ENCODE results near the gene MARCHF3.

The MARCHF3 gene

DNA sequence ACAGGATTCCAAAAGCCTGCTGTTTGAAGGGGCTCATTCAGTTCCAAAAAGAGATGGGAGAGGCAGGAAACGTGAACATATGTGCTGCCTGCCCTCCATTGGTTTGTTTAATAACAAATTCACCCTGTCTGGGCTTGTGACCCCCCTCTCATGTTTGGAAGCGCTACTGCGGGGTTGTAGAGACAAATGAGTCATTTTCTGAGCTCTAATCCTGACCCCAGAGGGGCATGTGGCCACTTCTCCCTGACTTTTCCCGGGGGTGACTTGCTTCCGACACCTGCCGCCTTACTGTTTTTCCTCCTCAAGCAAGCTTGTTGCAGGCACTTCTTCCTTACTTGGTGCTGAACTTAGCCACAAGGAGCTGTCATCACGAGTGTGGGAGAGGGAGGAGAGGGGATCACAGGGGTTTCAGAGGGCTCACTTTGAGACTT, 177.5 kb downstream of the MARCHF3 start:
- in situ Hi-C loops (cut with HindIII; ENCODE audit: low sequenced_read_pairs): no loop called here
- H3K4me3 ChIP-seq (ENCODE audit: low read depth, low read length): no peak overlapping the region
- DNase-seq (ENCODE audit: low read depth): no peak
- TF ChIP-seq, protein P1, sequence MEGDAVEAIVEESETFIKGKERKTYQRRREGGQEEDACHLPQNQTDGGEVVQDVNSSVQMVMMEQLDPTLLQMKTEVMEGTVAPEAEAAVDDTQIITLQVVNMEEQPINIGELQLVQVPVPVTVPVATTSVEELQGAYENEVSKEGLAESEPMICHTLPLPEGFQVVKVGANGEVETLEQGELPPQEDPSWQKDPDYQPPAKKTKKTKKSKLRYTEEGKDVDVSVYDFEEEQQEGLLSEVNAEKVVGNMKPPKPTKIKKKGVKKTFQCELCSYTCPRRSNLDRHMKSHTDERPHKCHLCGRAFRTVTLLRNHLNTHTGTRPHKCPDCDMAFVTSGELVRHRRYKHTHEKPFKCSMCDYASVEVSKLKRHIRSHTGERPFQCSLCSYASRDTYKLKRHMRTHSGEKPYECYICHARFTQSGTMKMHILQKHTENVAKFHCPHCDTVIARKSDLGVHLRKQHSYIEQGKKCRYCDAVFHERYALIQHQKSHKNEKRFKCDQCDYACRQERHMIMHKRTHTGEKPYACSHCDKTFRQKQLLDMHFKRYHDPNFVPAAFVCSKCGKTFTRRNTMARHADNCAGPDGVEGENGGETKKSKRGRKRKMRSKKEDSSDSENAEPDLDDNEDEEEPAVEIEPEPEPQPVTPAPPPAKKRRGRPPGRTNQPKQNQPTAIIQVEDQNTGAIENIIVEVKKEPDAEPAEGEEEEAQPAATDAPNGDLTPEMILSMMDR (IDR thresholded peaks at IDR 0.05; ENCODE audit: low read depth, low read length, missing control alignments): no peak

DNA sequence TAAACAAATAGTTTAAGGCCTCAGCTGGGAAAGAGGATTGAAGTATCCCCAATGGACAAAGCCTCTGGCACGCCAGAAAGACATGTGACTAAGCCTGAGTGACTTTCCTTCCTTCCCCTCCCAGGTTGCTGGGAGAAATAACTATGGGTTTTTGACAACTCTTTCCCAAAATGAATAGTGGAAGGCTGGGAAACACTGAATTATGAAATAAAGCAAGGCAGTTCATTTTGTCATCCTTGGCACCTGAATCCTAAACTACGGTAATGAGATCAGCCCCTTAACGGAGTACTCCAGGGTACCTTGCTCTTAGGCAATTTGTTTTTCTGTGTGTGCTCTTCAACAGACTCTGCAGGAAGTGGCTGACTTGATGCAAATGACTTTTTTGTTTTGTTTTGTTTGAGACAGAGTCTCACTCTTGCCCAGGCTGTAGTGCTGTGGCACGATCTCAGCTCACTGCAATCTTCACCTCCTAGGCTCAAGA, 178.2 kb downstream of the MARCHF3 start:
- DNase-seq (ENCODE audit: low read depth): no peak
- TF ChIP-seq, protein P1 (IDR thresholded peaks at IDR 0.05; ENCODE audit: low read depth, low read length, missing control alignments): no peak
- in situ Hi-C loops (cut with HindIII; ENCODE audit: low sequenced_read_pairs): no loop called here
- no peak overlapping the region for H3K4me3 ChIP-seq (ENCODE audit: low read depth, low read length)

DNA sequence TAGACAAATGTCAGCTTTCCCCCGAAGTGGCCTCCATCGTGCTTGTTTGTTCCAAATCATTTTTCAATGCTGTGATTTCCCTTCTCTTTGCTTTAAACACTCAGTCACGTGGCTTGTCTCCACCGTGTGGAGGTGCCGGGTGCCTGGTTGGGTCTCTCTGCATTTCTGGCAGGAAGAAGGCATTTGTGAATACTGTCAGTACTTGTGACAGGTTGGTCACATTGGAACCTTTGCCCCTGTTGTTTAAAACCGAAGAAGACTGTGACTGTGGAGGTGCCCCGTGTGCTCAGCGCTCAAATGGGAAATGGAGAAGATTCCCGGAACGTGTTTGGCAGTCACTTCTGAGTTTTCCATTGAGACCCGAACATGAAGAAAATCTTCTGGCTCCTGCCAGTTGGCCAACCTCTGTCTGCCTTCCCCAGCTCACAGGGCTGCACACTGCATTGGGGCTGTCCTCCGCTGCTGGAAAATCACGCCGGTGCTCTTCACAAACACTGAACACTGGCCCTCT, 178.8 kb downstream of the MARCHF3 start:
- DNase-seq (ENCODE audit: low read depth): no peak
- in situ Hi-C loops (cut with HindIII; ENCODE audit: low sequenced_read_pairs): no loop called here
- H3K4me3 ChIP-seq (ENCODE audit: low read depth, low read length): no peak overlapping the region
- TF ChIP-seq, protein P1 (IDR thresholded peaks at IDR 0.05; ENCODE audit: low read depth, low read length, missing control alignments): no peak

DNA sequence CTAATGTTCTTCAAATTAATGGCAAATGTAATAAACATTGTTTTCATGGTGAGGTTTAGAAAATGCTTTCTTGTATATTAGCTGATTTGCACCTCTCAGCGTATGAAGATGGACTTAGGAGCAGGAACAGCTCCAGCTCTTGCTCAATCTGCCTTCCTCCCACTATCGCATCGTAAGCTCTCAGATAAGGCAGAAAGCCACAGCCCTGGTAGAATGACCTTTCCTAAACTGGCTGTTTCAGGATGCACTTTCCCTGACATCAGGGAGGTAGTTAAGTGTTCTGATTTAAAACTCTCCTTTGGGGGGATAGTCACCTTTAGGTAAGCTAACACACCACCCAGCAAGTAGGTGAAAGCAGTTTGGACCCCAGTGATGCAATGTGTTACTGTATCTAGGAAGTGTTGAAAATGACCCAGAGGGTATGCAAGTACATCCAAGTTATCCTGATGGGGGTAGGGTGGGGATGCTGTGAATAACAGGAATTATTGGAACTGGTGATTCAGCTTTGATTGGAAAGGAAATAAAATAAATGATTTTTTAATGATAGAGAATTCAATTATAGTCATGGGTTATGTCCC, 181.2 kb downstream of the MARCHF3 start:
- no peak for DNase-seq (ENCODE audit: low read depth)
- no peak overlapping the region for H3K4me3 ChIP-seq (ENCODE audit: low read depth, low read length)
- TF ChIP-seq, protein P1 (IDR thresholded peaks at IDR 0.05; ENCODE audit: low read depth, low read length, missing control alignments): no peak
- in situ Hi-C loops (cut with HindIII; ENCODE audit: low sequenced_read_pairs): no loop called here

DNA sequence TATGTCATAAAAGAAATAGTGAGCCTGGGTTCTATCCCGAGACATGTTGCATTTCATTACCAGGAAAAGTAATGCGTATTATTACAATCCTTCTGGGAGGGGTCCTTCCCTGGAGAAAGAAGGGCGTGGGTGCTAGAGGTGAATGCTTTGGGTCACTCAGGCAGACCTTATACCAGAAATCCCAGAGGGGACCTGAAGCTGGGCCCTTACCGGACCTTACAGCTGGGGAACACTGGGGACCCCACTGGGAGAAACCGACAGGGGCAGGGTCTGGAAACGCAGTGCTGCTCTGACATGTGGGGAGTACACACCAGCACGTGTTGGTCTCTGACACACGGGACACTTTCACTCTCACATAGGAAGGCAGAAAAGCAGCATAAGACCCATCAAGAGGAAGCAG, 182.1 kb downstream of the MARCHF3 start:
- TF ChIP-seq, protein P1 (IDR thresholded peaks at IDR 0.05; ENCODE audit: low read depth, low read length, missing control alignments): no peak
- DNase-seq (ENCODE audit: low read depth): no peak
- H3K4me3 ChIP-seq (ENCODE audit: low read depth, low read length): no peak overlapping the region
- in situ Hi-C loops (cut with HindIII; ENCODE audit: low sequenced_read_pairs): no loop called here

DNA sequence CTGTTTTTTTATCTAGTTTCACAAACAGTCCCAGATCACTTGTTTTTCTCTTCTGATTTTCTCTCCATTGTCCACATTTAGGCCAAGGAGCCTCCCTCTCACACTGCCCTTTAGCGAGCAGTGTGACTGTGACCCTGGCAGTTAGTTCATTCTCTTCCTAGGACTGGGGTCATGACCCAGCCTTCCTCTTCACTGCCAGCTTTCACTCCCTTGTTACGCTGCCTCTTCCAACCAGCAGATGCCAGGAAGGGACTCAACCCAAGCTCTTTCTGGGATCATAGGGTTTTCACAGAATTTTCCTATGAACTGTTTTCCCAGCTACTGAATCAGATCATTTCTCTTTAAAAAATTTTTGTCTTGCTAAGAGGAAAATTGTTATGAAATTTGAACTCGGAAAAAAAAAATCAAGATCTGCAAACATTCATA, 182.5 kb downstream of the MARCHF3 start:
- no peak for DNase-seq (ENCODE audit: low read depth)
- TF ChIP-seq, protein P1 (IDR thresholded peaks at IDR 0.05; ENCODE audit: low read depth, low read length, missing control alignments): no peak
- in situ Hi-C loops (cut with HindIII; ENCODE audit: low sequenced_read_pairs): no loop called here
- no peak overlapping the region for H3K4me3 ChIP-seq (ENCODE audit: low read depth, low read length)

Data from astrocyte of the cerebellum (primary cell).